ENCODE measurements around the gene MTHFD2L. TPM values are rescaled to one million over a fixed set of nuclear protein-coding genes. Genes with fewer than 3 reads are reported as not detected.

MTHFD2L gene
- total and polyA plus RNA-seq, 7 donors = 6.8 to 27.1 (median 16.2) TPM

DNA sequence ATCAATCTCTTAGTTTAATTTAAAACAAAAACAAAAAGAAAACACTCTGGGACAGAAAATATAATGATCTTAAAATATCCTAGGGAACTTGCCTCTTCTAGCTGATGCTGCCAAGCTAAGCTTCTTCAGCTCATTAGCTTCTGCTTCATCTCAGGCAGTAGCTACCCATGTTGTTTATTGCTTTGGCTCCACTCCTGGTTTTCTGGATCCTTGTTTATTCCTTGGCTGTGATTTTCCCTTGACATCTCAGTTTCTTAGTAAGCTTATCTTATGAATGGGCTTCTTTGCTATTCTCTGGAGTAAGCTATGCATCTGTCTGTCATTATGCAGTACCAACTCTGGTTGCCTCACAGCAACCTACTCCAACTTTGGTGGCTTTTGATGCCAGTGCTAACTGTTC is 5.1 kb upstream of the MTHFD2L start:
- Histone ChIP-seq H3K27ac (peak overlapping the region in 3 of 4 donors; percentile 25 to 33 (median 27)), H3K27me3 (no peaks in the 10 kb centered on the region), H3K36me3 (no peaks in the 10 kb centered on the region), H3K9me3 (no peaks in the 10 kb centered on the region), H3K4me1 (peaks cover 0 to 17% (median 8%) of the 10 kb centered on the region in 4 donors), H3K4me3 (no peak overlapping the region)
- intact Hi-C loops (cut with DNase I) = no loop called here
- no peak for DNase-seq
- peak in 2 of 4 donors; percentile 48 to 65 for TF ChIP-seq POLR2AphosphoS5 (IDR thresholded peaks at IDR 0.05)
- no peak for TF ChIP-seq POLR2A (IDR thresholded peaks at IDR 0.05)

DNA sequence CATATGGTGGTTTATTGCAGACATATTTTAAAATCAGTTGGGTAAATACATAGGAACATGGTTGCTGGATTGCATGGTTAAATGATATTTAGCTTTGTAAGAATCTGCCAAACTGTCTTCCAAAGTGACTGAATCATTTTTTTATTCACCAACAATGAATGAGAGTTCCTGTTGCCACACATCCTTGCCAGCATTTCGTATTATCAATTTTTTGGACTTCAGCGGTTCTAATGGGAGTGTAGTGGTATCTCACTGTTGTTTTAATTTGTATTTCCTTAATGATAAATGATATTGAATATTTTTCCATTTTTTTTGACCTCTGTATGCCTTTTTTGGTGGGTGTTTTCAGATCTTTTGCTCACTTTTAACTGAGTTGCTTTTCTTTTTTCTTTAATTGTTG is 1.4 kb upstream of the MTHFD2L start:
- TF ChIP-seq POLR2A (IDR thresholded peaks at IDR 0.05) (no peak), POLR2AphosphoS5 (IDR thresholded peaks at IDR 0.05) (no peak), EP300 (IDR thresholded peaks at IDR 0.05) (no peak)
- TF ChIP-seq, protein P1, sequence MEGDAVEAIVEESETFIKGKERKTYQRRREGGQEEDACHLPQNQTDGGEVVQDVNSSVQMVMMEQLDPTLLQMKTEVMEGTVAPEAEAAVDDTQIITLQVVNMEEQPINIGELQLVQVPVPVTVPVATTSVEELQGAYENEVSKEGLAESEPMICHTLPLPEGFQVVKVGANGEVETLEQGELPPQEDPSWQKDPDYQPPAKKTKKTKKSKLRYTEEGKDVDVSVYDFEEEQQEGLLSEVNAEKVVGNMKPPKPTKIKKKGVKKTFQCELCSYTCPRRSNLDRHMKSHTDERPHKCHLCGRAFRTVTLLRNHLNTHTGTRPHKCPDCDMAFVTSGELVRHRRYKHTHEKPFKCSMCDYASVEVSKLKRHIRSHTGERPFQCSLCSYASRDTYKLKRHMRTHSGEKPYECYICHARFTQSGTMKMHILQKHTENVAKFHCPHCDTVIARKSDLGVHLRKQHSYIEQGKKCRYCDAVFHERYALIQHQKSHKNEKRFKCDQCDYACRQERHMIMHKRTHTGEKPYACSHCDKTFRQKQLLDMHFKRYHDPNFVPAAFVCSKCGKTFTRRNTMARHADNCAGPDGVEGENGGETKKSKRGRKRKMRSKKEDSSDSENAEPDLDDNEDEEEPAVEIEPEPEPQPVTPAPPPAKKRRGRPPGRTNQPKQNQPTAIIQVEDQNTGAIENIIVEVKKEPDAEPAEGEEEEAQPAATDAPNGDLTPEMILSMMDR (IDR thresholded peaks at IDR 0.05) = no peak
- no peaks in the 10 kb centered on the region for H3K27me3 ChIP-seq
- no peak for DNase-seq
- 86 to 94% methylated on average over 2 of the region's 2 CpGs for WGBS, 2 donors
- H3K4me3 ChIP-seq = no peak overlapping the region
- H3K36me3 ChIP-seq = peaks cover 0 to 8% (median 0%) of the 10 kb centered on the region in 4 donors
- intact Hi-C loops (cut with DNase I) = loop anchor here (5.0 kb wide), 1 partner anchor 1356 kb away; the partner anchor contains the start of genes RCHY1 and THAP6
- no peak overlapping the region for H3K27ac ChIP-seq
- no peaks in the 10 kb centered on the region for H3K9me3 ChIP-seq
- H3K4me1 ChIP-seq = peaks cover 0 to 29% (median 23%) of the 10 kb centered on the region in 4 donors

DNA sequence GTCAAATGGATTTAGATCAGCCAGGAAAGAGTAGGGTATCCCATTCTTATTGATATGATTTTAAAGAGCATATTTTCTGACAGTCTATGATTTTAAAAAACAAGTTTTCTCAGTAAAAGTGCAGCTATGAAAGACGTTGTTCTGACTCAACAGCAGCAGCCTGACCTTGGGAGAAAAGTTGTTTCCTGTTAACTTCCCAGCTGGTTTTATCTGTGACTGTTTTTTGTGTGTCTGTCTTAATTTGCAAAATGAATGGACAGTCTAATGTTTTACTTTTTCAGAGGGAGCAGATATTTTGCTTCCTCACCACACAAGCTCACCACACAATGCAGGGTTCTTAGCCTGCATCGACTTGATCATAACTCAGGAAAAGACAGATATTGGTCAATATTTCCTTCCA is 764 bp upstream of the MTHFD2L start:
- DNase-seq = no peak
- H3K4me3 ChIP-seq = peak overlapping the region; percentile 54 to 74 (median 66)
- intact Hi-C loops (cut with DNase I) = loop anchor here (5.0 kb wide), 1 partner anchor 1355 kb away; the partner anchor contains the start of genes RCHY1 and THAP6
- no peaks in the 10 kb centered on the region for H3K27me3 ChIP-seq
- H3K4me1 ChIP-seq = peaks cover 0 to 35% (median 30%) of the 10 kb centered on the region in 4 donors
- H3K9me3 ChIP-seq = no peaks in the 10 kb centered on the region
- H3K36me3 ChIP-seq = peaks cover 0 to 8% (median 0%) of the 10 kb centered on the region in 4 donors
- no peak for TF ChIP-seq EP300 (IDR thresholded peaks at IDR 0.05)
- WGBS, 2 donors = 5 to 15% methylated on average over 2 of the region's 2 CpGs
- H3K27ac ChIP-seq = peak overlapping the region; percentile 85 to 94 (median 91)

DNA sequence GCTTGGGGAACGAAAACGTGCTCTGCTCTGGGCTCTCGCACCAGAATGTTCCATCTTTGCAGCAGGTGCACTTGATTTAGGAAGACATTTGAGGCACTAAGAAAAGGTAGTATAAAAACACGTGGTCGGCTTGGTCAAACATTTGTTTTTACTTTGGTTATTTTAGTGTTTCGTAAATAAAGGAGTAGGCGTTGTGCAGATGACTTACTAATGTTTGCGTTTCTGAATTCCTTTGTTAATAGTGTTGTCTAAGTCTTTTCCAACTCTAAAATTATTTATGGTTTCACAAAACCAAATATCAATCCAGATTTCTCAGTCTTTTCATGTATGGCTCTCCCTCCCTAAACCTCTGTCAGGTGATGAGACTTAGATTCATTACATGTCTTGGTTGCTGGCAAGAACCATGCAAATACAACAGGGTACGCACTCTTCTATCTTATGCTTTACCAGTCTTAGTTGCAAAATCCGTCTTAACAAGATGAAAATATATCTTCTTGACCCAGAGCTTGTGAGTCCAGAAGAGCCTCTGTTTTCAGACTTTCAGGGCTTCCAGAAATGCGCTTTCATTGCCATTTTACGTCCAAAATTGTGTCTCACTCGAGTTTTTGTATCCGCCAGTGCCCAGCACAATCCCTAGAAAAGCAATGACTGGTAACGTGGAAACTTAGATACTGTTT is 686 bp downstream of the MTHFD2L start:
- Histone ChIP-seq H3K4me3 (peak overlapping the region; percentile 54 to 74 (median 66)), H3K9me3 (no peaks in the 10 kb centered on the region), H3K36me3 (peaks cover 0 to 8% (median 0%) of the 10 kb centered on the region in 4 donors), H3K4me1 (peaks cover 0 to 32% (median 27%) of the 10 kb centered on the region in 4 donors), H3K27me3 (no peaks in the 10 kb centered on the region), H3K27ac (peak overlapping the region; percentile 85 to 94 (median 91))
- no peak for TF ChIP-seq POLR2A (IDR thresholded peaks at IDR 0.05)
- TF ChIP-seq EP300 (IDR thresholded peaks at IDR 0.05) = no peak
- TF ChIP-seq POLR2AphosphoS5 (IDR thresholded peaks at IDR 0.05) = no peak
- TF ChIP-seq, protein P1 (IDR thresholded peaks at IDR 0.05) = no peak
- no peak for DNase-seq
- 3 to 18% methylated on average over 15 of the region's 15 CpGs for WGBS, 2 donors
- intact Hi-C loops (cut with DNase I) = loop anchor here (5.0 kb wide), 1 partner anchor 1354 kb away; the partner anchor contains the start of genes RCHY1 and THAP6

DNA sequence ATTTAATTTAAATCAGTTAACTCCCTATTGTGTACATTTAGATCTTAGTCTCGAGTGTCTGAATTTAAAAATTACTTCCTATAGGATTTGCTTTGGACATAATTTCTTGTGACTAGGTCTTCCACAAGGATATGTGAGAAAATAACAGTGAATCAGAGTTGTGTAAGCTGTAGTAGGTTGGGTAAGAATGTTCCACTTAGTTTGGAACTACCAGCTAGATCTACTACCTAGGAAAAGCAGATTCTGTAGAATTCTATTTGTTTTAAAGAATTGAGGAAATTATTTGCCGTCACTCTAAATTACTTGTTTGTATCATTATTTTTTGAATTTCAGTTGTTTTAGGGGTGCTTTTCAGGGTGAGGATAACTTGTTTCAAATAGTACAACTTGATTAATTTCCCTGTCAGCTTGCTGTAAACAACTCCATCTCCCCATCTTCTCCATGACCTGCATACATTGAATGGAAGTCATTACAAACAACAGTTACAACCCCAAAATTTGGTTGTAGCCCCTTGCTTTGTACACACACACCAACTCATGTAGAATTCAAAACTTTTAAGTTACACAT is 1.3 kb downstream of the MTHFD2L start:
- Histone ChIP-seq H3K4me1 (peaks cover 0 to 32% (median 27%) of the 10 kb centered on the region in 4 donors), H3K4me3 (peak overlapping the region in 3 of 4 donors; percentile 64 to 74 (median 67)), H3K27me3 (no peaks in the 10 kb centered on the region), H3K36me3 (peaks cover 0 to 8% (median 0%) of the 10 kb centered on the region in 4 donors), H3K9me3 (no peaks in the 10 kb centered on the region), H3K27ac (peak overlapping the region; percentile 85 to 94 (median 91))
- WGBS, 2 donors = 15 to 64% methylated on average over 2 of the region's 2 CpGs
- intact Hi-C loops (cut with DNase I) = loop anchor here (5.0 kb wide), 1 partner anchor 1353 kb away; the partner anchor contains the start of genes RCHY1 and THAP6
- TF ChIP-seq POLR2A (IDR thresholded peaks at IDR 0.05) = no peak
- TF ChIP-seq, protein P1 (IDR thresholded peaks at IDR 0.05) = no peak
- no peak for TF ChIP-seq POLR2AphosphoS5 (IDR thresholded peaks at IDR 0.05)
- no peak for TF ChIP-seq EP300 (IDR thresholded peaks at IDR 0.05)
- no peak for DNase-seq
